HG02678 (cell line): ENCODE data around the gene AKAP7.
"Not testable (repeated sequence)": the region's sequence is repeated elsewhere in the genome, so short reads cannot be mapped to it uniquely, and the experiment has no call there.

Experiments
- ATAC-seq: cut with Tn5 transposase; IDR thresholded peaks from one replicate; pipeline ENCODE4 v1.9.1; 2021; ENCODE audit warnings: mild to moderate bottlenecking, moderate library complexity; ENCODE audit not compliant: unreplicated experiment

The AKAP7 gene

DNA sequence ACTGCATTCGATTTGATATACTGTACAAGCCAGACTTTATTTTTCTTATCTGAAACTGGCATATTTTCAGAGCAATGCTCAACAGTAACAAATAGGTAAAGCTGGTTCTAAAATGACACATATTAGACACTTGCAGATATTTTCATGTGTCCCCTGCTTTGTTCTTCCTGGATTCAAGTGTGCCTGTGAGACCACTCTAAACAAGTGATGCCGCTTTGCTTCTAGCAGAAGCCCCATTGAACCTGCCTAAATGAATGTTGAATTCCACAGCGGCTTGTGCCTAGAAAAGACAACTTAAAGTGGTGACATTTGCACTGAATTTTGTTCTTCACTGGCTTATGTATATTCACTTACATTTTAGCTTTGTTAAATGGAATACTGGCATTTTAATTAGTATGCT lies 115.7 kb downstream of the AKAP7 start:
- no peak for ATAC-seq

DNA sequence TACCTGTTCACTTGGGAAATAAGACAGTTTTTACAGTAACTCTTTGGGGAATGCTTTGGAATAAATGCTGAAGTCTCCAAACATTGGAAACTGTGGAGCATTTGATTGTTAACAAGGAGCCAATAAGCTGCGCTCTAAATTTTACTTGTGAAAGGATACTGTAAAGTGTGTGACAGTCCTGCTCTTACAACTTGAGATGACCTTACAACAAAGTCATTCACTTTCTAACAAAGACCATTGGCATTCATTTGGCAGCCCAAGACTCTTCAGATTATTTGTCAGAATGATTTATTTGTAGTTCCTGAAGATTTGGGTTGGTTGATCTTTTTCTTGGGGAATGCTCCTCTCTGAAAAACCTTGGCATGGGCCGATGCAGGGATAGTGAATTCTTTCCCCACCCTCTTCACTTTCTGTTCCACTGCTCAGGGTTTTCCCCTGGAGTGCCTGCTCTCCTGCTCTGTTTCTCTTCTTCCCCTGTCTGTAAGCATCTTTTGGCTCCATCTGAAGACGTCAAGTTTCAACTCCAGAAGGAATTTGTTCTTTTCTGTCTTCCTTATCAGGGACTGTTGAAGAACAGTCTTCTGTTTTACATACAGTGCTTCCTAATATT lies 116.4 kb downstream of the AKAP7 start:
- no peak for ATAC-seq

DNA sequence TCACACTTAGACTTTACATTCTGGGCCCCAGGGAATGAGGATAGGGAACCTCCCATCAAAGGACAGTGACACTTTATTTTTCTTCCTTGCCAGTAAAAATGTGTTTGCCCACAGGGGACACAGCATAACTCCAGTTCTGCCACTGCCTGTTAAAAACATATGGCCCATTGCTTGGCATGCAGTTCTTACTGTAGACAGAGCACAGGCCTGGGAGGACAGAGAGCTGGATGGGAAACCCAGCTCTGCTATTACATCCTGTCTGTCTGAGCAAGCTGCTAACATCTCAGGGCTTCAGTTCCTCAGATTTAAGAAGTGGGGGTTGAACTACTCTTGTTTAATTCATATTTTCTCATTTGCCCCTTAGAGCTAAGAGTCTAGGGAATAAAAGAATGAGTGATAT lies 120.2 kb downstream of the AKAP7 start:
- ATAC-seq = no peak

DNA sequence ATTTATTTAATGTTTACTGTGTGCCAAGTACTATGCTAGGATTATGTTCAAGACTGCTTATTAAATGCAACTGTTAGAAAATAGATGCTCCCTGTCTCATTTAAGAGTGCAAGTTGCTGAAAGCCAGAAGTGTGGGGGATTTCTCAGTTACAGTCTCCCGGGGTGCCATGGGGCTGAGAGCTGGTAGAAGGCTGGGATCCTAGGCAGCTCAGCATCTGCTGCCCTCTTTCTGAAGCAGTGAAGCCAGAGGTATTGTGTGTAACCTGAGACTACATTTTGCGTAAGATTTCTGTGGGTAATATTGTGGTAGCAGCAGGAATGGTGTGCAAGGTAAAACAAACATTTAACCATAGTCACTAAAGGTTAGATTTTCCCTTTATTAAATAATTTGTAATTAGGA lies 120.6 kb downstream of the AKAP7 start:
- ATAC-seq = no peak

DNA sequence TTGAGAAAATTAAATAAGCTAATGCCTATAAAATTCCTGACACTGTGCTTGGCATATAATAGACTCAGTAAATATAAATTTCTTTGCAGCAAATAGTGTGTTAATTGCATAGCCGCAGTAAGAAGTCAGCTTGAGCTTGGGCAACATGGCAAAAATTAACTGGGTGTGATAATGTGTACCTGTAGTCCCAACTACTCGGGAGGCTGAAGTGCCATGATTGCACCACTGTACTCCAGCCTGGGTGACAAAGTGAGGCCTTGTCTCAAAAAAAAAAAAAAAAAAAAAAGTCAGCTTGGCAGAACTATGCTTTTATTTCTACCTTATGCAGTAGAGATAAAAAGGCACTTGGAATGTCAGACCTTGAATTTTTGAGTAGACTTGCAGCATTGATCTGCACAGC lies 121.8 kb downstream of the AKAP7 start:
- no peak for ATAC-seq

DNA sequence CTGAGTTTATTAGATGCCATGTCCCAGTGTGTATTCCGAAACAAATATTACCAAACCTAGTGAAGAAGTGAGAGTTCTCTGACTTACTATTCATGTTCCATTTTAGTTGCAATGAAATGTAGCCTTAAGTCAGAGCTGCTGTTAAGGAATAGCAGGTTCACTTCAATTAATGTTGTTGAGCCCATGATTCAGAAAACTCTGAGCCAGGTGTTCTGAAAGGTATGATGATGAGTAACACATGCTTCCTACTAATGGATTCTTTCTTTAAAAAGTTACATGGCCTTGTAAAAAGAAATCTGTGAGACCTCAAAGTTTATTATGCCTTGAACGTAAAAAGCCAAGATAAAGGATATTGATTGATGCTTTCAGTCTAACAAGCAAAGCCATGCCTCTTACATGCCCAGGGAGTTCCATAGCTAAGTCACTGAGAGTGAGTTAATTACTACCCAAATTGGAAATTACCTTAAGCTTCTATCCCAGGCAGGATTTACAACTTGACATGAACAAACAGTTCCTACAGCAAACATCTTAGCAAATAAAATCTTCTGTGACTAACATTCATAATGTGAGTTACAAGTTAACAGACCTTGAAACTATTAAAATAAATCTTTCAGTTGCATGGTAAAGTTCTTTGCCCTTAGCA lies 122.9 kb downstream of the AKAP7 start:
- no peak for ATAC-seq

DNA sequence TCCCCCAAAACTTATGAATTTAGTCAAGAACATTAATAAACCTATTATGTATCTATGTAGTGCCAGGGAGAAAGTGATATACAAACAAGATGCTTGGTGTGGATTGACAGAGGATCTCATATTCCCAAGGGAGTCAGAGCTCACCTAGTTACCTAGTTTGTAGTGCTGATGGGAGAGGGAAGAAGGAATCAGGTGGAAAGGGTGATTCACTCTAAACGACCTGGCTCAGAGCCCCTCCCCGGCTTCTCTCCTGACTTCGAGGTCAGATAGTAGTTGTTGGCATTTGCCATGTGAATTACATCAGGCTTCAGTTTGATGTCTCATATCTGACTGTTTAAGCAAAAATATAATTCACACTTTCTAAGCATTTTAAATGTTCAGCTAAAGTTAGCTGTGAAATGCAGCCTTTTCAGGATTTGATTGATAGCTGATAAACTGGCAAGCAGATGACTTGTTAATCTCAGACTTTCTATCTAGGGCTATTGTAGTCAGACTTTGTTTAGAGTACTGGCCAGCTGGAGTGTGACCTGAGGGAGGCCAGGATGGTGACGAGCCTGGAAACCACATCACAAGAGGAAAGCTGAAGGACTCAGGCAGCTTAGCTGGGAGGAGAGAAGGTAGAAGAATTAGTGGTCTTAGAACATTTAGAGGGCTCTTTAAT lies 123.7 kb downstream of the AKAP7 start:
- ATAC-seq = no peak

DNA sequence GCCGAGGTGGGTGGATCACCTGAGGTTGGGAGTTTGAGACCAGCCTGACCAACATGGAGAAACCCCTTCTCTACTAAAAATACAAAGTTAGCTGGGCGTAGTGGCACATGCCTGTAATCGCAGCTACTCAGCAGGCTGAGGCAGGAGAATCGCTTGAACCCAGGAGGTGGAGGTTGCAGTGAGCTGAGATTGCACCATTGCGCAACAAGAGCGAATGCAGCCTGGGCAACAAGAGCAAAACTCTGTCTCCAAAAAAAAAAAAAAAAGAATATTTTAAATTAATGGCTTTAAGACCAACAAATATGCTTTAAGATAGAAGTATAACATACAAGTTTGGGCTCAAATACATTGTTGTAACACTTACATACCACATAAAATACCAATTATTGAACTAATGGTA lies 125.7 kb downstream of the AKAP7 start:
- not testable (repeated sequence) for ATAC-seq

DNA sequence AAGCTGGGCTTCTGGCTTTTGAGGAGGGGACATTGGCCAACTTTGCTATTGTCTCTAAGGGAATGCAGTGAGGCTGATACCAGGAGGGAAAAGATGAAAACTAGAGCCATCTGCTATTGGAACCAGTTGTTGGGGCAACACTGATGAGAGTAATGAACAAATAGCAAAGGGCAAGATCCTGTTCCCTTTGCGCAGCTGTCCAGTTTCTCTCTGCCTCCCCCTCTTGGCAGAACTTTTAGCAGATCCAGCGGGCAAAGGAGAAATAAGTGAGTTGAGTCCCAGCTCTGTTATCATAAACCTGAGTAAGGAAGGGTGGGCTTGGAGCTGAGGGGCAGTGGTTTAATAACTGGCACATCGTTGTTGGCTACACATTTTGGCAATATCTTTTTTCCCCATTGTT lies 126.8 kb downstream of the AKAP7 start:
- no peak for ATAC-seq

DNA sequence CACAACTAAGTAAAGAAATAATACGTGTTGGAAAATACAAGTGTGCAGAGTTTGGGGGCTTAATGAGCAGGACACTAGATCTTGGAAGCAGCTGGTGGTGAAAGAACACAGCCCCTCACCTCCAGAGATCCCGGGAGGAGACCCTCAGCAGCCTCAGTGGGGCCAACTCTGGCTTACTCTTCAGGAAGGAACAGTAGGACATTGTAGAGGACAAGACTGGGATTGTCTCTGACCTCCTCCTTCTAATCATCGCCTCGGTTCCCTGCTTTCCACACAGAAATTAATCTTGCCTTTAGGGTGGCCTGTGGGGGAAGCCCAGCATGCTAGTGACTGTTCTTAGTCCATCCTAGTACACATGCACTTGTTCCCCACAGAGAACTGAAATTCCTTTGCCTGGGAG lies 130.7 kb downstream of the AKAP7 start:
- no peak for ATAC-seq

DNA sequence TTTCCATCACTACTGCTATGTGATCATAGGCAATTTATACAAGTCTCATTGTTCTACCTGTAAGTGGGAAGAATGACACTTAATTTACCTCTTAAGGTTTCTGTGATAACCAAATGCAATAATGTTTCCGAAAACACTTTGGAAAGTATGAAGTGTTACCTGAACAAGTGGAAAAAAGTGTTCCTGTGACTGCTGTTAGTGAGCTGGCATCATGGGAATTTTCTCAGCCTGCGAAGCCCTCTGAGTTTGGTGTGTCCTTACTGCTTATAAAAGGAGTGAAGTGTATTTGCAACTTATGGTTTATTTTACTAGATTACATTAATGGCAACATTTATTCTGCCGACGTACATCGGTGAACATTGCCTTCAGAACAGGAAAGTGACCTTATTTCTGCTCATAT lies 133.0 kb downstream of the AKAP7 start:
- ATAC-seq = no peak

DNA sequence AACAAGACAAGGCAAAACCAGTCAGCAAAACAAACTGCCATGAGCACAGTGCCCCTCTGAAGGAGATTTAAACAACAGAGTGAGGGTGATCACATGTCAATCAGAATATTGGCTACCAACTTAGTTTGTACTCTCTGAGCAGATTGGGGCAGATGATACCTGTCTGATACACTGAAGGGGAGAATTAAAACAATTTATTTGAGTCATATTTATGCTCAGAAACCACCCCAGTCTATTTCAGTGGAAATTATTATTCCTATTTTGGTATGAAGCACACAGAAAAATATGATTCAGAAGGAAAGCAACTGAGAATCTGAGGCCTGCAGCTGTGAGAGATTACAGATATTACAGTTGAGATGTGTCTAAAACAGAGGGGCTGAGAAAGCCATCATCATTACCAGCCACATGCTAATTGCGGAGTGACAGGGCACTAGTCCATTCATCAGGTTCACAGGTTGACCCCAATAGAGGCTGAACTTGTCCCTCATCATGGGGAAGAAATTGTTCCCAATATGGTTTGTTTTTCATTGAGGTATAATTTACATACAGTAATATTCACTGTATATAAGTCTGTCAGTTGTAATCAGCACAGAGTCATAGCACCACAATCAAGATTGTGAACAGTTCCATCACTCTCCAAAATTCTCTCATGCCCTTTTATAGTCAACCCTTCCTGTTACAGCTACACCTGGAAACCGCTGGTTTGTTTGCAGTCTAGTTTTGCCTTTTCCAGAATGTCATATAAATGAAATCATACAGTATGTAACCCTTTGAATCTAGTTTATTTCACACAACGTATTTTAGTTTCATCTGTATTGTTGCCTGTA lies 134.5 kb downstream of the AKAP7 start:
- ATAC-seq = no peak

DNA sequence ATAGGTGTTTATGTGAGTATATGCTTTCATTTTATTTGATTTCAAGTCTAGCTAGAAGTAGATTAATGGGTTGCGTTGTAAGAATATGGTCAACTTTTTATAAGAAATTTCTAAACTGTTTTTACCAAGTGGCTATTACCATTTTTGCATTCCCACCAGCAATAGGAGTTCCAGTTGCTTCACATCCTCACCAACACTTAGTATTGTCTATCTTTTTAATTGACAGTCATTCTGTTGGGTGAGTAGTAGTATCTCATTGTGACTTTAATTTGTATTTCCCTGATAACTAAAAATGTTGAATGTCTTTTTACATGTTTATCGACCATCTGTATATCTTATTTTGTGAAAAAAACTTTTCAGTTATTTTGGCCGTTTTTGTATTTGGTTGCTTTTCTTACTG lies 135.3 kb downstream of the AKAP7 start:
- no peak for ATAC-seq

DNA sequence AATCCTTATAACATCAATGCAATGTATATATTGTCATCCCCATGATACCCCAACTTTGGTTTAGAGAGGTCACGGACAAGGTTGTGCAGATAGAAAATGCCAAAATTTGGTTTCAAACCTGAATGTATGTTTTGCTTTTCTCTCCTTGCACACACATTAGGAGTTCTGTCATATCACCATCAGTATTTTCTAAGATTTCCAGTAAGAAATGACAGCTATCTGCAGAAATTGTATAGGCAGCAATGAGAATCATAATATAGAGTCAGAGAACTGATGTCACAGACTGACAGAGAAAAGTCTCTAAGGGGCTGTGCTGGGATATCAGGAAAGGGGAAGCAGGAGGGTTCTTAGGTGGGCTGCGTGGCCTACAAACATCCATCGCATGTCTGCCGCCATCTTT lies 140.0 kb downstream of the AKAP7 start:
- no peak for ATAC-seq

DNA sequence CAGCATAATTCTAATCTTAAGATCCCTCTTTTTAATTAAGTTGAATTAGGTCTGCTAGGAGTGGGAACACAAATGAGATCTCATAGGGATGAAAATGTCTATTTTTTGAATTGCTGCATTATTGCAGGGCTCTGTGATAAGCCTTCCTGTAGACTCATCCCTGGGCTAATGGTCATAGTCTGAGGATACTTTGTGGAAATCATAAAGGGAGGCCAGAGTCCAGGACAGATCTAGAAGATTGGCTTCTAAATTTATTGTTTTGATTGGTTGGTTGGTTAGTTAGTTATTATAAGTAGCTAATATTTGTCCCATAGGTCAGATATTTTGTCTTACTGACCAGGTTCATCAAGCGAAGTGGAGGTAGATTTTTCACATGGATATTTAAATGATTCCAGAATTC lies 142.3 kb downstream of the AKAP7 start:
- ATAC-seq = no peak

DNA sequence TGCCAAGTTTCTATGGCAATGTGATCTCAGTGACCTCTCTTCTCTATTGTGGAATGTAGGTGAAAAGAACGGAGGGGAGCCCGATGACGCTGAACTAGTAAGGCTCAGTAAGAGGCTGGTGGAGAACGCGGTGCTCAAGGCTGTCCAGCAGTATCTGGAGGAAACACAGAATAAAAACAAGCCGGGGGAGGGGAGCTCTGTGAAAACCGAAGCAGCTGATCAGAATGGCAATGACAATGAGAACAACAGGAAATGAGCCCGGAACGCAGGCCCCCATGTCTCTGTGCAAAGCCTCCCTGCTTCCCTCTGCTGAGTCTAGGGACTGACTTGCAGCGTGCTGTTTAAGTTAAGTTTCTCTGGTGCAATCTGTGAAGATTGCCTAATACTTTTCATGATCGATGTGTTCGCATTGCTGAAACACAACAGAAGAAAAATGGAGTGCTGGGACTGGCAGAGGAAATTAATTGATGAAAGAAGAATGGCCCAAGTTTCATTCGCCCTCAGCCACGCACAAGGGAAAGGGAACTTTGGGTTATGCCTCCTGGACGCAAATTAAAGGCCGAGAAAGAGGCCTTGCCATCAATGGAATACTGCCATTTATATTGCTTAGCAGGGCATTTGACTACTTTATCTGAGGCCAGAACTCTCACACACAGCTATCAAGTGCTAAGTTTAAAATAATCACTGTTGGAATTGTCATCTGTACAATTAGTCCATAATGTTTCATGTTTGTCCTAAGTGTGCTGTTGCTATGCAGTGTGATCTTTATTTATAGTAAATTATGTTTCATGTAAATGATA lies 146.4 kb downstream of the AKAP7 start:
- ATAC-seq = no peak

DNA sequence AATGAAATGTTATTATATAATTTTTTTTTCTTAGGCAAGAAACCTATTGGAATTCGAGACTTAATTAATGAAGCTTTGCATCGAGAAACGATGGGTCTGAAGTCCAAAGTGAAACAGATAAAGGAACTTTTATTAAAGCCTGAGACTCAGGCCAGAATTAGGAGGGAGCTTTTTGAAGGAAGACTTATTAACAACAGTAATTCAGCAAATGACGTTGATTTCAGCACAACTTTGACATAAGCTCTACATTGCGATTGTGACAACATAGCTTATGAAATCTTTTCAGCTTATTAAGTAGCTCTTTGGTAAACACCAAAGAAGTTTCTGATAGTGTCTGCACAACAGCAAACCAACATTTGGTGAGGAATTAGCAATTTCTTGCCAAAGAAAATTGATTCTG lies 147.1 kb downstream of the AKAP7 start:
- ATAC-seq = no peak

DNA sequence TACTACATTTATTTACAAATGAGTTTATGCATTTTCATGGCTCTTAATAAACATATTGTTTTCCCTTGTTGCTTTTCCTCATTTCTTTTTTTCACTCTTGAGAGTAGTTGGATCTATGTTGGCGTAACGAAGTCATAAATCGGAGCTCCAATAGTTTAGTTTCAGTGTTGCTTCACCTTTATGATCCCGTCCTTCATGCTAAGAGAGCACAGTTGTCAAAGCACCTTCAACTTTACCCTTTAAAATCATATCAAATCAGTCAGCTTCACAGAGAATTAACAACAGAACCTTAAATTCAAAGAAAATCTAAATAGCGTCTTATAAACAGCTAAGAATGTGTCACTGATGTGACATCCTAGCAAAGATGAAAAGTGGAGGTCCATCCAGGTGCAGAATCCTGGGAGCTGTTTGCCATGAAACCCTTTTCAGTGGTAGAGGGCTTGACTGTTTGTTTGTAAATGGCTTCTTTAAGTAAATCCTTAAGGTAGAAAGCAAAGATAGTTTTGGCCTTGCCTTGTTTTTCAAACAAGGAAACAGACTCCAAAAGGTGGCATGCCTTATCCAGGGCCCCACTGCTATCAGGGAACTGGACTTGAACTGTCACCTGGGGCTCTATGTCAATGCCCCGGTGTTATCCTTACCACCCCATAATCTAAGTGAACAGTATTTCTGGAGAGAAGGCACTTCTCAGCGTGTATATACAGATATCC lies 148.4 kb downstream of the AKAP7 start:
- ATAC-seq = no peak

DNA sequence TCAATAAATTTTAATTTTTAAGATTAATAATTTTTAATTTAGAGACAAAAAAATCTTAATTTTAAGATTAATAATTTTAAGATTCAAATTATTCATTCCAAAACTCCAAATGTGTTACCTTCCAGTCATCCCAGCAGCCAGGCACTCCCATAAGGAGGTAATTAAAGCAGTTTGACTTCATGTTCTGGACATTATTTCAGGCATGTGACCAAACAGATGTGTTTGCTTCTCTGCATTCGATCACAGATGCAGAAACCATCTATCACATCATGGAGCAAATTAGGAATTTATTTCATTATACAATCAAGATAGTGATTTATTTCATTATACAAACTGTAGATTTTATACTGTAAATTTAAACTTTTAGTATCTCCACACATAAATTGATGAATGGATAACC lies 150.3 kb downstream of the AKAP7 start:
- ATAC-seq = no peak

DNA sequence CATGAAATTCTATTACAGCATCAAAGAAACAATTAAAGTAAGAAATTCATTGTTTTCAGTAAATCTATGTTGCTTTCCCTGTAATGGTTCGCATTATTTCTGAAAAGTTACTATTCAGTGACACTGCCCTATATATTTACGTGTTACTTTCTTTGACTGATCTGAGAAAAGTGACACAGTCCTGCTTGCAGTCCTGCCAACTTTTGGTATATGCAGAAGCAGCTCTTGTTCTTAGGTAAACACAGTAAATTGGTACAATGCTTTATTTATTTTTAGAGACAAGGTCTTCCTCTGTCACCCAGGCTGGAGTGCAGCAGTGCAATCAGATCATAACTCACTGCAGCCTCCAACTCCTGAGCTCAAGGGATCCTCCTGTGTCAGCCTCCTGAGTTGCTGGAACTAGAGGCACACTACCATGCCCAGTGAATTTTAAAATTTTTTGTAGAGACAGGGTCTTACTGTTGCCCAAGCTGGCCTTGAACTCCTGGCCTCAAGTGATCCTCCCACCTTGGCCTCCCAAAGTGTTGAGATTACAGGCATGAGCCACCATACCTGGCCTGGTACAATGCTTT lies 151.3 kb downstream of the AKAP7 start:
- ATAC-seq = no peak
